G401.6 (cell line): Measurements from ENCODE around the gene OR7D4.
"Not testable (repeated sequence)": the region's sequence is repeated elsewhere in the genome, so short reads cannot be mapped to it uniquely, and the experiment has no call there.

Experiments used
- FAIRE-seq: peaks from 2 replicates; lab custom pipeline; 2012; peaks lifted over from hg19 to GRCh38; lab: Jason Lieb, UNC

OR7D4 gene

GRCh38 chr19:9219489-9219888 is at the start of gene OR7D4:
Gene OR7D4 (minus strand): TSS chr19:9219589. CDS start chr19:9214837, 4,752 bp downstream.
- FAIRE-seq, result no peak

GRCh38 chr19:9251236-9251635 is 31.8 kb upstream of the OR7D4 start:
- FAIRE-seq, result no peak

- FAIRE-seq, result no peak
Observed at GRCh38 chr19:9250630-9251029, 31.2 kb upstream of the OR7D4 start, which contains the start of gene OR7E24. Gene OR7E24 (plus strand): TSS chr19:9250930. CDS start chr19:9251044, 114 bp downstream.

- peak; percentile 23 for FAIRE-seq
Observed at GRCh38 chr19:9205501-9206113, 13.8 kb downstream of the OR7D4 start.

- not testable (repeated sequence) for FAIRE-seq
Observed at GRCh38 chr19:9198044-9198443, 21.3 kb downstream of the OR7D4 start.

- no peak for FAIRE-seq
Observed at GRCh38 chr19:9189535-9189934, 29.9 kb downstream of the OR7D4 start.

GRCh38 chr19:9187191-9187590 is 32.2 kb downstream of the OR7D4 start:
- no peak for FAIRE-seq

- FAIRE-seq, result no peak
Observed at GRCh38 chr19:9183000-9183399, 36.4 kb downstream of the OR7D4 start.

GRCh38 chr19:9178901-9179300 is 40.5 kb downstream of the OR7D4 start, which contains the start of gene OR7D2:
Gene OR7D2 (plus strand): TSS chr19:9178979. CDS start chr19:9185782, 6,803 bp downstream.
- no peak for FAIRE-seq

GRCh38 chr19:9175326-9175725 is 44.1 kb downstream of the OR7D4 start:
- FAIRE-seq, result no peak

- no peak for FAIRE-seq
Observed at GRCh38 chr19:9171393-9171991, 47.9 kb downstream of the OR7D4 start.

GRCh38 chr19:9166846-9167245 is 52.5 kb downstream of the OR7D4 start:
- no peak for FAIRE-seq

GRCh38 chr19:9165261-9165660 is 54.1 kb downstream of the OR7D4 start:
- no peak for FAIRE-seq

GRCh38 chr19:9161427-9161826 is 58.0 kb downstream of the OR7D4 start:
- FAIRE-seq, result no peak
